Measurements from ENCODE around the gene C2CD4D.

The C2CD4D gene

DNA sequence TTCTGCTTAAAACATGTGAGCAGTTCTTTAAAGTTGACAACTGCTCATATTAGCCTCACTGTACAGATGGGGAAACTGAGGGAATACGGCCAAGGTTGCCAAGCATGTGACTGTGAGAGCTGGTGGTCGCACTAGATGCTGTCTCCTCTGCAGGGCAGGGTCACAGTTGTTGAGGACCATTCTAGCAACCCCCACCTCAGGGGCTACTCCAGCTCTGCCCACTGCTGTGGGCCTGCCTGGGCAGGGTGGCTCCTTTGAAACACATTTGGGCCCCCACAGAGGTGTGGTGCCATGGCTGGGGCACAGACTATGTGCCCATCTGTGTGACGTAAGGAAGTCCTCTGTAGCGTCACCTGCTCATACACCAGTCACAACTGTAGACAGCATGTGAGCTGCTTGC, 13.1 kb upstream of the C2CD4D start:
- ChIA-PET CTCF (interaction anchor here (1.4 kb wide), 1 partner anchor 17 kb away, joined by 5 read pairs; no protein-coding TSS in a partner anchor), POLR2A (ENCODE audit: low non-redundant PET) (interaction anchor here (0.5 kb wide), 1 partner anchor 24 kb away, joined by 5 read pairs; no protein-coding TSS in a partner anchor)
- TF ChIP-seq, protein P1, sequence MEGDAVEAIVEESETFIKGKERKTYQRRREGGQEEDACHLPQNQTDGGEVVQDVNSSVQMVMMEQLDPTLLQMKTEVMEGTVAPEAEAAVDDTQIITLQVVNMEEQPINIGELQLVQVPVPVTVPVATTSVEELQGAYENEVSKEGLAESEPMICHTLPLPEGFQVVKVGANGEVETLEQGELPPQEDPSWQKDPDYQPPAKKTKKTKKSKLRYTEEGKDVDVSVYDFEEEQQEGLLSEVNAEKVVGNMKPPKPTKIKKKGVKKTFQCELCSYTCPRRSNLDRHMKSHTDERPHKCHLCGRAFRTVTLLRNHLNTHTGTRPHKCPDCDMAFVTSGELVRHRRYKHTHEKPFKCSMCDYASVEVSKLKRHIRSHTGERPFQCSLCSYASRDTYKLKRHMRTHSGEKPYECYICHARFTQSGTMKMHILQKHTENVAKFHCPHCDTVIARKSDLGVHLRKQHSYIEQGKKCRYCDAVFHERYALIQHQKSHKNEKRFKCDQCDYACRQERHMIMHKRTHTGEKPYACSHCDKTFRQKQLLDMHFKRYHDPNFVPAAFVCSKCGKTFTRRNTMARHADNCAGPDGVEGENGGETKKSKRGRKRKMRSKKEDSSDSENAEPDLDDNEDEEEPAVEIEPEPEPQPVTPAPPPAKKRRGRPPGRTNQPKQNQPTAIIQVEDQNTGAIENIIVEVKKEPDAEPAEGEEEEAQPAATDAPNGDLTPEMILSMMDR (conservative IDR thresholded peaks at IDR 0.05; ENCODE audit: low read depth) = no peak
- DNase-seq (ENCODE audit: low spot score) = no peak
- H3K27ac ChIP-seq = no peak overlapping the region

DNA sequence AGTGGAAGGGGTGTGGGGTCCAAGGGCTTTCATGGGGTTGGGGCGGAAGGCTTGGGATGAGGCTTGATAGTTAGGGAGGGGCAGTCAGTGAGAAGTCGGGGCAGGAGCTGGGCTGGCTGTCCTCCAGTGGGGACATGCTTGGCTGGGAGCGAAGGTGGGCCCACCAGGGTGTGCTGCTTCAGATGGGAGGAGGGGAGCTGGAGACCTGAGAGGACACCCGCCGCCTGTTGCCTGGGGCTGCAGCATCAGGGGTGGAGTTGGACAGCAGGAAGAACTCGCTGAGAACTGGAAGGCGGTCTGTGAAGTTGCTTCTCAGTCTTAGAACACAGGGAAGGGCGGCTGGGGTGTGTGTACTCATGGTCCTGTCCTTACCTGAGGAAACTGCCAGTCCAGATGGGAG, 12.3 kb upstream of the C2CD4D start:
- H3K27ac ChIP-seq = no peak overlapping the region
- ChIA-PET CTCF (interaction anchor here (0.5 to 0.7 kb wide), 3 partner anchors 57 to 198 kb away, joined by 3 to 5 read pairs (median 4); partner anchors contain the start of gene THEM4), POLR2A (ENCODE audit: low non-redundant PET) (no interaction called here)
- no peak for DNase-seq (ENCODE audit: low spot score)
- TF ChIP-seq, protein P1 (conservative IDR thresholded peaks at IDR 0.05; ENCODE audit: low read depth) = no peak

DNA sequence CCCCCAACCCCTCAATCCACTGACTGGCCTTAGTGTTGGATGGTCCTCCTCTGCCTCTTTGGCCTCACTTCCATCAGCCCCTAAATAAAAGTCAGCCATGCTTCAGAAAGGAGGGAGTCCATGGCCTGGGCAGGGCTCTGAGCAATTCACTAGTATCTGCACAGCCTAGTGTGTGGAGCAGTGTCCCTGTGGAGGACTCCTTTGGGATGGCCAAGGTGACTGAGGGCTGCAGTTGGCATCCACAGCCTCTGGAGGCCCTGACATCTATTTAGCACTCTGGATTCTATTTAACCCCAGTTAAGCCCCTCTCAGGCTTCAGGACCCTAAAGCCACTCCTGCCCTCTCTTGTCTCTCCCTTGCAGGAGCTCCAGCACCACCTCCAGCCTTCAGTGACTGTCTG, 10.3 kb upstream of the C2CD4D start:
- ChIA-PET POLR2A (ENCODE audit: low non-redundant PET) (no interaction called here), CTCF (no interaction called here)
- H3K27ac ChIP-seq = no peak overlapping the region
- no peak for DNase-seq (ENCODE audit: low spot score)
- TF ChIP-seq, protein P1 (conservative IDR thresholded peaks at IDR 0.05; ENCODE audit: low read depth) = no peak

DNA sequence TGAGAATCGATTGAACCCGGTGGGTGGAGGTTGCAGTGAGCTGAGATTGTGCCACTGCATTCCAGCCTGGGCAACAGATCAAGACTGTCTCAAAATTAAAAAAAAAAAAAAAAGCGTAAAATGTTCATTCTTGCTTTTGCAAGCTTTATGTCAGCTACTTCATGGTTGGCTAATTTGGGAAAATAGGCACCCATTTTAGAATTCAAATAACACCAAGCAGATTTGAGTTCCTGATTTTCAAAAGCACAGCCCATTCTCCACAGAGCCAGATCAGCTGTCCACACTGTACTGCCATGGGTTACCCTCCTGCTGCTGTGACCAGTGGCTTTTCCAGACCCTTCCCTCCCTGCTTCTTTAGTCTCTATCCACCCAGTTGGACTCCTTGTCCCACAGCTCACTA, 9.5 kb upstream of the C2CD4D start:
- ChIA-PET POLR2A (ENCODE audit: low non-redundant PET) (no interaction called here), CTCF (no interaction called here)
- H3K27ac ChIP-seq = no peak overlapping the region
- DNase-seq (ENCODE audit: low spot score) = no peak
- TF ChIP-seq, protein P1 (conservative IDR thresholded peaks at IDR 0.05; ENCODE audit: low read depth) = no peak

DNA sequence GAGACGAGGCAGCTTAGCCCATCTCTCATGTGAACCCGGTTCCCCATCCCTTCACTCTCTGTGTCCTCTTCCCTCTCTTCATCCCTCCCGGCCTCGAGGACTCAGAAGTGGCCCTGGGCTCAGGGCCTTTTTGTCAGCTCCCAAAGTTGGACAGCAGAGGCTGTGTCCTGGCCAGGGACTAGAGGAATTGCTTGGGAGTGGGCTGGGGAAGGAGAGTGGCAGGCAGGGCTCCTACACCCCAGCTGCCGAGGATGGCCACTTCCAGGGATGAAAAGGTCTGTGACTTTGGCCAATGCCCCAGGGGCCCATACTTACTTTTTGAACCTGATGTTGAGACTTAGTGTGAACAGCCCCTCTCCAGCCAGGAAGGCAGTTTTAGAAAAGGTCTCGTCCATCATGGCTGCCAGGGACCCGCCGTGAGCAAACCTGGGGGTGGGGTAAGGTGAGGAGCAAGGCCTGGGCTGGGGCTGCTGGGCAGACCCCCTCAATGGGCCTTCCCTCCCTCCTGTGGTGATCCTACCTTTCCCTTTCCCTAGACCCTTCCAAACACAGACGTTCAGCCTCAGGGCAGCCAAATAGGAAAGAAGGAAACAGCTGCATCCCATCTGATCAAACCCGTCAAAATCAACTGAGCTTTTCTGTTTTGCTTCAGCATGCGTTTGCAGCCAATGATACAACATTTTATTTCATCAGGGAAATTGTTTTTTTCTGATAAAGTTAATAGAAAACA, 8.4 kb upstream of the C2CD4D start:
- no peak for DNase-seq (ENCODE audit: low spot score)
- POLR2A ChIA-PET (ENCODE audit: low non-redundant PET) = no interaction called here
- no peak overlapping the region for H3K27ac ChIP-seq
- CTCF ChIA-PET = interaction anchor here (1.2 kb wide), 1 partner anchor 12 kb away, joined by 5 read pairs; no protein-coding TSS in a partner anchor
- TF ChIP-seq, protein P1 (conservative IDR thresholded peaks at IDR 0.05; ENCODE audit: low read depth) = no peak

DNA sequence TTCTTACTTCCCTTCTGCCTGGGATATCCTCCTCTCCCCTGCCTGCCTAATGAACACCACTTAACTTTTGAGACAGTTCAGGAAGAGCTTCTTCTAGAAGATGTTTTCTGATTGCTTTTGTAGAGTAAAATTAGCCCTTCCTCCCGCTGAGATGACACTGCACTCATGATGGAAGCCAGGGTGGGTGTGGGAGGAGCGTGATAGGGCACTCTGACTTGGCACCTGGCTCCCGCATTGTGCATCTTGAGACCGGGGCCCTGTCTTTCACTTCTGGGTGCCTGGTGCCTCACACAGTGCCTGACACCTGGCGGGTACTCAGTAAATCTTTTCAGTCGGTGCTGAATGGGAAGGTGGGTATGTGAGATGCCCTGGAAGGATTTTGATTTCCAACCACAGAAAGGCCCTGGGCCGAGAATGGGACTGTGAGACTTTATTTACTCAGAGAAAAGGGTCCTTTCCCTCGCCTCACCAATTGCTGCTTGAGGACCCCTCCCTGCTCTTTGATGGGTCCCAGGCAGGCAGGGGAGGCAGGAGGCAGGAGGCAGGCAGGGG, 7.1 kb upstream of the C2CD4D start:
- DNase-seq (ENCODE audit: low spot score) = no peak
- H3K27ac ChIP-seq = no peak overlapping the region
- ChIA-PET CTCF (interaction anchor here (0.5 to 1.2 kb wide), 3 partner anchors 10 to 103 kb away, joined by 3 to 10 read pairs (median 5); no protein-coding TSS in a partner anchor), POLR2A (ENCODE audit: low non-redundant PET) (no interaction called here)
- TF ChIP-seq, protein P1 (conservative IDR thresholded peaks at IDR 0.05; ENCODE audit: low read depth) = no peak
